NCI-H446 treated with DMSO at 0.1 percent for 48 hours (cell line): ENCODE results near the gene ADCK1.
A peak's percentile ranks its signal among the peaks of the same experiment; 100 is the strongest.
"Not testable (repeated sequence)": the region's sequence is repeated elsewhere in the genome, so short reads cannot be mapped to it uniquely, and the experiment has no call there.

ENCODE experiments used
- DNase-seq: peaks from one replicate; lab custom pipeline; 2025; lab: John Stamatoyannopoulos, UW

Gene ADCK1

GRCh38 chr14:77799863-77800730 lies at the start of gene ADCK1:
ADCK1 (plus strand) TSS chr14:77800109; CDS start chr14:77818979, 18,870 bp downstream.
- peak; percentile 72 for DNase-seq

- DNase-seq, result no peak
Measured at GRCh38 chr14:77752266-77752665, 47.6 kb upstream of the ADCK1 start.

- DNase-seq, result no peak
Measured at GRCh38 chr14:77752799-77753516, 47.0 kb upstream of the ADCK1 start.

- peak; percentile 88 for DNase-seq
Measured at GRCh38 chr14:77760381-77761204, 39.3 kb upstream of the ADCK1 start, which contains the start of gene SNW1. SNW1 (minus strand) TSS chr14:77761156; CDS start chr14:77761127, 29 bp downstream.

- DNase-seq, result no peak
Measured at GRCh38 chr14:77761205-77761931, 38.5 kb upstream of the ADCK1 start.

- DNase-seq, result no peak
Measured at GRCh38 chr14:77763316-77763715, 36.6 kb upstream of the ADCK1 start.

GRCh38 chr14:77763978-77764377 lies 35.9 kb upstream of the ADCK1 start:
- DNase-seq, result no peak

- not testable (repeated sequence) for DNase-seq
Measured at GRCh38 chr14:77768442-77769069, 31.4 kb upstream of the ADCK1 start.

GRCh38 chr14:77773966-77774365 lies 25.9 kb upstream of the ADCK1 start:
- DNase-seq, result not testable (repeated sequence)

GRCh38 chr14:77782202-77782601 lies 17.7 kb upstream of the ADCK1 start:
- no peak for DNase-seq

GRCh38 chr14:77786148-77786547 lies 13.8 kb upstream of the ADCK1 start:
- DNase-seq, result no peak

- DNase-seq, result peak; percentile 27
Measured at GRCh38 chr14:77790566-77791224, 9.2 kb upstream of the ADCK1 start.

GRCh38 chr14:77791225-77791600 lies 8.7 kb upstream of the ADCK1 start:
- DNase-seq, result no peak

GRCh38 chr14:77793255-77793654 lies 6.7 kb upstream of the ADCK1 start:
- not testable (repeated sequence) for DNase-seq

GRCh38 chr14:77794357-77794756 lies 5.6 kb upstream of the ADCK1 start:
- no peak for DNase-seq

GRCh38 chr14:77799456-77799855 lies 453 bp upstream of the ADCK1 start:
- not testable (repeated sequence) for DNase-seq

- DNase-seq, result no peak
Measured at GRCh38 chr14:77800814-77801213, 905 bp downstream of the ADCK1 start.

- no peak for DNase-seq
Measured at GRCh38 chr14:77804592-77804991, 4.7 kb downstream of the ADCK1 start.

GRCh38 chr14:77805706-77806105 lies 5.8 kb downstream of the ADCK1 start:
- no peak for DNase-seq

GRCh38 chr14:77808250-77808649 lies 8.3 kb downstream of the ADCK1 start:
- DNase-seq, result no peak
